HG02973 (cell line): ENCODE results near the gene PPFIA2.
A peak's percentile ranks its signal among the peaks of the same experiment; 100 is the strongest.
"Not testable (repeated sequence)": the region's sequence is repeated elsewhere in the genome, so short reads cannot be mapped to it uniquely, and the experiment has no call there.

Experiments
- ATAC-seq: cut with Tn5 transposase; IDR thresholded peaks from one replicate; pipeline ENCODE4 v1.9.1; 2021; ENCODE audit warnings: moderate library complexity; ENCODE audit not compliant: unreplicated experiment

Gene PPFIA2

DNA sequence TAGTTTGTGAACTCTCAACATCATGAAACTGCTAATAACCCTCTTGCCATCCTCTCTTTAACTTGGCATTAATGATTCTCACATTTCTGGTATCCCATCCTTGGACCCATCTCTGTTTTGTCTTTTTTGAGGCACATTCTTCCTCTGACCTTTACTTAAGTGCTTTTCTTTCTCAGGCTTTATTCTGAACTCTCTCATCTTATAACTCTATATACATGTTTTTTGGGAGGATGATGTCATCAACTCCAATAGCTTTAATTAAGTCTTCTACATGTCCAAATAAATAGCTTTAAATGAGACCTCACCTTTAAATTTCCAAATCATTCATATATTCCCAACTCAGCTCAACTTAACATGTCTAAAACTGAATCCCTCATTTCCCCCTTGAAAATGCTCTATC, 88.4 kb downstream of the PPFIA2 start:
- ATAC-seq = no peak

GRCh38 chr12:81668475-81668874, 90.7 kb downstream of the PPFIA2 start:
- peak; percentile 96 for ATAC-seq

GRCh38 chr12:81659310-81659709, 99.8 kb downstream of the PPFIA2 start:
- not testable (repeated sequence) for ATAC-seq

DNA sequence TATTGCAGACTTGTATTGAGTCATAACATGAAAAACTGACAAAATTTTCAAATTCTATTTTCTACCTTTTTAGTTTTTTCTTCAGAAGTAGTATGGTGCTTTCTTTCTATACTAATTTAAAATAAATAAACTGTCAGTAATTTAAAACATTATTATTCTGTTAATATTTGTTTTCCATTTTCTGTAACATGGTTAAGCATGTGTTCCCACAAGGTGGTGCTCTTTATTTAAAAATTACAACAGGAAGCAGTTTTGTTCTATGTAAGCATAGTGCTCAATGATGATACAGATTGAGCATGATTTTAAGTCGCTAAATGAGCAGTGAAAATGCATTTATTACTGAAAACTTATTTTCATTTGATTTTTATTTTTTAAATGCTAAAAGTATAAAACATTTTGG, 114.6 kb downstream of the PPFIA2 start:
- ATAC-seq = peak; percentile 73

GRCh38 chr12:81639196-81639595, 120.0 kb downstream of the PPFIA2 start:
- ATAC-seq = no peak

- ATAC-seq = no peak
Measured at GRCh38 chr12:81633127-81633526, 126.0 kb downstream of the PPFIA2 start.

DNA sequence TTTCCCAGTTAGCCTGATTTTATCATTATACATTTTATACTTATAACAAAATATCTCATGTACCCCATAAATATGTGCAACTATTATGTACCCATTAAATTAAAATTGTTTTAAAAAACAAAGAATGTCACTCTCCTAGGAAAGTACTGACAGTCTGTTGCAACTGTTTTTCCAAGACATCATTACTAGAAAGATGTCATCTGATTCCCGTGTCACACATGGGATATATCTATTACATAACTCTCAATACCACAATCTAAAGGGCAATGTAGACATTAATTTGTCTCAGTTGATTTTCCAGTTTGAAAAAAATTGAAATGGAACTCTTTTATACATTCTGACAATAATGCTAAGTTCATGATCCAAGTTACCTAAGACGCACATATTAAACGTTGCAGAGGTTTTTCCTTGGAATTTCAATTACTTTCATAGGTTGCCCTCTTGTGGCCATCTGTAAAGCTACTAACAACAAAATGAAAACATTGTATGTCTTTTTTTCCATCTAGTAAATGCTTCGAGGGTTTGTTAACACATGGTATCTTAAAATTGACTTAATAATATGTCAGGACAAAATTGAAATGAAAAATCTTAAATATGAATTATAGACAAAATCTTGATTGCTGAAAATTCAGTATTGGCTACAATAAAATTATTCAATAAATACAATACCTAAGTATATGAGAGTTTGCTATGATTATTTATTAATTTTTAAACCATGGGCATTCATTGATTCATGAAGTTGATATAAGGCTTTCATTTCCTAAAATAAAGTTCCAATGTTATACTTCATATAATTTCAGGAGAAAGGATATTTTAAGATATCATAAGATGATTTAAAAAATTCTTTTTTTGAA, 131.6 kb downstream of the PPFIA2 start:
- no peak for ATAC-seq

DNA sequence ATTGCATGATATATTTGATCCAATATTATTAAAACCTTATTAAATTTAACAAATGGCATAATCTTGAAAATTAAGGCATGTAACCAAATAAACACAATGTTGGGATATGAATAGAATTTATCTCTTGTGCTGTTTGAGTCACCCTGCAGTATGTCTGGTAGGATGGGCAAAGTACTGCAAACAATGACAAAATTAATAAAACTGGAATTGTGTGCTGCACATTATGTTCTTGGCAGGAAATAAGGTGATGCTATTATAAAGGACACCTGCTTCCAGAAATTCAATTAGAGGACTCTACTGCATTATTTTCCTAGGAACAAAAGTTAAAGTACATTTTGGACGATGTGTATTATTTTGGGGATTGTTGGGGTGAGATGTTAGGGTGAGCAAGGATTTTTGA, 132.7 kb downstream of the PPFIA2 start:
- ATAC-seq = no peak

DNA sequence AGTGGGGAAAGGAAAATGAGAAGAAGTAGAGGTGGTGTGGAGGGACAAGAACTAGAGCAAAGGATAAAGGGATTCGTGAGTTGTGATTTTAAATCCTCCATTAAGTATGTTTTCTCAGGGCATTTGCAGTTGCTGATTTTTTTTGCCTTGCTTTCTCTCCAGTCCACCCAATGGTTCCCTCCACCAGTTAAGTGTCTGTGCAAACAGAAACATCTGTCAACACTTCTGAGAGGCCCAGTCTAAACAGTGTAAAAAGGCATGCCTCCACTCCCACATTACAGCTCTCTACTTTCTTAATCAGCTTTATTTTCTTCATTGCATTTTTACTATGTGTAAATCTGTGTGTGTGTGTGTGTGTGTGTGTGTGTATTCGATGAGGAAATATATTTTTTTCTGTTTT, 141.2 kb downstream of the PPFIA2 start:
- ATAC-seq = no peak

- no peak for ATAC-seq
Measured at GRCh38 chr12:81615026-81615588, 144.0 kb downstream of the PPFIA2 start.

DNA sequence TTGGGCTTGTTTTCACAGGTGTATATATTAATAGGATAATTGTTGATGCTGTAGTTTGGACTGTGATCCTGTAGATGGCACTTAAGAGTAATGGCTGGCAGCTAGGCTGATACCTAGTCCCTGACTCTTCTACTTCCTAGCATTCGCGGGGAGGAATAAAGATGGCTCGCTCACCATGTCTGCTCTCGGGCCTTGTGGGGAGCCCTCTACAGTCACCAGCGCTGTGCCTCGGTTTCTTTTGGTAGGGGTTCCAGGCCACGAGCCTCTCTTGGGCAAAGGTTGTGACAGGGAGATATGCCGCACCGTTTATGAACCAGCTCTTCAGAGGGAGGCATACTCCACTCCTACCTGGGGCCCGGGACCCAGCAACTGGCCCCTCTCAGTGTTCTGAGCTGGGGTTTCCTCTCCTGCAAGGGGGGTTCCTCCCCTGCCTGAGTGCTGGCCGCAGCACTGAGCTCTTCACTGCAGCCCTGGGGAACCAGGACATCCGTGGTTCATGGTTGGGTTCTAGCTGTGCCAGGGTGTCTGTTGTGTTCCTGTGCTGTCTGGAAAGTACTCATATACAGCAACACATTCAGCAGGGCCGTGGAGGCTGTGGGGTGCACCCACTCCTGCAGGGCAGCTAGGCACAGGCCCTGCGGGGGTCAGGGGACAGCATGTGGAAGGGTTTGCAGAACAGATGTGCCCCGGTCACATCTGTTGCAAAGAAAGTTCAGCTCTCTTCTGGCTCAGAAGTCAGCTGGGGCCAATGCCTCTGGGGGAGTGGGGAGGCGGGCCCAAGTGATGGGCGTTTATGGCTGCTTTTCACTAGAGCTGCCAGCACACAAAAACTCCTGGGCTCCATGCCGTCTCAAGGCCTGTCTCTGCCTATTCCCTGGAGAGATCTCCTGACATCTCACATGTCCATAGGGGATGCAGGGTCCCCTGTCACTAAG, 147.9 kb downstream of the PPFIA2 start:
- peak; percentile 60 for ATAC-seq

DNA sequence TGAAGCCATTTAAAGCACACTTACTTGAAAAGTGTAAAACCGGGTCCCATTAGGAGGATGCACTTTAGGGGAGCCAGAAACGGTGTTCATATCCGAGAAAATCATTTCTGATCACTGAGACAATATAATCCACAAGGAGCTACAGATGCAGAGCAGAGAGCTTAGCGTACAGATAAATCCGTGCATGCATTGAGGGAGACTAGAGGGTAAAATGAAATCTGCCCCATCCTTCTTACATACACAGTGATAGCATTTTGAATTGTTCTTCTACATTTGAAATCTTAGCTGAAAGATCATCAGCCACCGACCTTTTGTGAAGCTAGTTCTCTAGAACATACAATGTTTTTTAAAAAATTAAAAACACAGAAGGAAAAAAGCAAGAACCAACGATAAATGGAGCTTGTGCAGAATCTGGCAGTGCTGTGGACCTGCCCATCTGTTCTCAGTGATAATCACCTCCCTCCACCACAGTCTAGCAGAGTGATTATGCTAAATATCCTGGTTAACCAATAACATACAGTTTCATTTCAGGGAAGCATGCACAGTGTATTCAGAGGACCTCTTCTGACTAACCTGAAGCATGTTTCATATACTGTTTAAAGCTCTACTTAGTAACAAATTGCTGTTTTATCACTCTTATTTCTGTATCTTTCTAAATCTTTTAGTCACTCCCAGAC, 161.1 kb downstream of the PPFIA2 start:
- ATAC-seq = peak; percentile 73

DNA sequence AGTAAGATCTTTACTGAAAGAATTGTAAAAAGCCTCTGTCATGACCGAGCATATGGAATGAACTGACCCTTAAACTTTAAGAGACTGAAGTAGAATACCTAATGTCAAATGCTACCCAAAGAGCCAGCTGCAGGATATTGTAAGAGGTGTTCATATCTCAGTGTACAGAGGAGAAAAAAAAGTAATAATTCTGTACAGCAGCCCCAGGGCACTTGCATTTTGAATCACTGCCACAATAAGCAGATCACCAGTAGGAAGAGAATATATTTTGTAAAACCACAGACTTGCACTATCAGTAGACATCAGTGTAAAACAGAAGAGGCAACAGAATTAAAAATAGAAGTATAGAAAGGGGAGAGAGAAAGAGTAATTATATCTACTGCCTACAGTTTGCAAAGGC, 162.6 kb downstream of the PPFIA2 start:
- ATAC-seq = no peak

- no peak for ATAC-seq
Measured at GRCh38 chr12:81591256-81591655, 167.9 kb downstream of the PPFIA2 start.

DNA sequence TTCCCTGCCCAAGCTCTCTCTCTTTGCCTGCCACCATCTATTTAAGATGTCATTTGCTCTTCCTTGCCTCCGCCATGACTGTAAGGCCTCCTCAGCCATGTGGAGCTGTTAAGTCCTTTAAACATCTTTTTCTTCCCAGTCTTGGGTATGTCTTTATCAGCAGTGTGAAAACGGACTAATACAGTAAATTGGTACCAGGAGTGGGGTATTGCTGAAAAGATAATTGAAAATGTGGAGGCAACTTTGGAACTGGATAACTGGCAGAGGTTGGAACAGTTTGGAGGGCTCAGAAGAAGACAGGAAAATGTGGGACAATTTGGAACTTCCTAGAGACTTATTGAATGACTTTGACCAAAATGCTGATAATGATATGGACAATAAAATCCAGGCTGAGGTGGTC, 168.4 kb downstream of the PPFIA2 start:
- ATAC-seq = not testable (repeated sequence)

DNA sequence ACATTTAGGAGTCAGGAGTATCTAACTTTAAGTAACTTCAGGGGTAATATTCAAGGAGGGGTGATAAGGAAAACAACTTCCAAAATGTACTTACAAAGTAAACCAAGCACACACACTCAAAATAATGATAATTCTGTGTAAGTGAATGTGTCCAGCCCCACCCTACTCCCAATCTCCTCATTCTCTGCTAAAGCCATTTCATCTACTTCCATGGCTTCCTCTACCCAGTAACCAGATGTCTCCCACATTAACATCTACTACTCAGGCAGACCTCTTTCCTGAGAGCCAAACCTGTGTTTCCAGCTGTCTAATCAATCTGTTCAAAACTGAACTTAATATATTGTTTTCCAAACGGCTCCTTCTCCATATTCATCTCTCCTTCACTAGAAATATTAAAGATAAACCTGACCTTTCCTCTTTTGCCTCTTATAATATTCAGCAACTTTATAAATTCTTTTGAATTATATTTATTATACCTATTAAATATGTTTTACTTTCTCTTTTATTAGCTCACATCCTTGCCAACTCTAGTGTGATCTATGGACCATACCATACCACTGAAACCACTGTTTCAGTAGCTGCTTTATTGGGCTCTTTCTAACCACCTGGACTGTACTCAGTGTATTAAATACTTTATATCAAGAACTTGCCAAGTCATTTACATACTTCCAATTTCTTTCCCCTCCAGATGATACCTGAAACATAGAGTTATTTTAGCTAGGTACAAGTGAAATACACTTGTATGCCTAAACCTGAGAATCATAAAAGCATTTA, 170.7 kb downstream of the PPFIA2 start:
- ATAC-seq = no peak

DNA sequence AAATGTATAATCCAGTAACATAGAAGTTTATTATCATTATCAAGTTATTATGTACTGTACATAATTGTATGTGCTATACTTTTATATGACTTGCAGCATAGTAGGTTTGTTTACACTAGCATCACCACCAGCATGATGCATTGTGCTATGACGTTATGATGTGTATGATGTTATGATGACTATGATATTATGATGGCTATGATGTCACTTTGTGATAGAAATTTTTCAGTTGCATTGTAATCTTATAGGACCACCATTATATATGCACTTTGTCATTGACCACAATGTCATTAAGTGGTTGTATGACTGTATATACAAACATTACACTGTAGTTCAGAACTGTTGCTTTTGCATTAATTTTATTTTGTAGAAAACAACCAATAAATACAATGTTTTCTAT, 173.4 kb downstream of the PPFIA2 start:
- ATAC-seq = no peak

GRCh38 chr12:81573228-81573627, 185.9 kb downstream of the PPFIA2 start:
- ATAC-seq = no peak

- ATAC-seq = no peak
Measured at GRCh38 chr12:81572411-81572810, 186.7 kb downstream of the PPFIA2 start.

- no peak for ATAC-seq
Measured at GRCh38 chr12:81570234-81570633, 188.9 kb downstream of the PPFIA2 start.
